GM21447 (cell line): ENCODE results near the gene OR3A1.
"Not testable (repeated sequence)": the region's sequence is repeated elsewhere in the genome, so short reads cannot be mapped to it uniquely, and the experiment has no call there.

Experiments
- ATAC-seq: cut with Tn5 transposase; IDR thresholded peaks from one replicate; pipeline ENCODE4 v1.9.1; 2021; ENCODE audit not compliant: unreplicated experiment

Gene OR3A1, protein sequence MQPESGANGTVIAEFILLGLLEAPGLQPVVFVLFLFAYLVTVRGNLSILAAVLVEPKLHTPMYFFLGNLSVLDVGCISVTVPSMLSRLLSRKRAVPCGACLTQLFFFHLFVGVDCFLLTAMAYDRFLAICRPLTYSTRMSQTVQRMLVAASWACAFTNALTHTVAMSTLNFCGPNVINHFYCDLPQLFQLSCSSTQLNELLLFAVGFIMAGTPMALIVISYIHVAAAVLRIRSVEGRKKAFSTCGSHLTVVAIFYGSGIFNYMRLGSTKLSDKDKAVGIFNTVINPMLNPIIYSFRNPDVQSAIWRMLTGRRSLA

DNA sequence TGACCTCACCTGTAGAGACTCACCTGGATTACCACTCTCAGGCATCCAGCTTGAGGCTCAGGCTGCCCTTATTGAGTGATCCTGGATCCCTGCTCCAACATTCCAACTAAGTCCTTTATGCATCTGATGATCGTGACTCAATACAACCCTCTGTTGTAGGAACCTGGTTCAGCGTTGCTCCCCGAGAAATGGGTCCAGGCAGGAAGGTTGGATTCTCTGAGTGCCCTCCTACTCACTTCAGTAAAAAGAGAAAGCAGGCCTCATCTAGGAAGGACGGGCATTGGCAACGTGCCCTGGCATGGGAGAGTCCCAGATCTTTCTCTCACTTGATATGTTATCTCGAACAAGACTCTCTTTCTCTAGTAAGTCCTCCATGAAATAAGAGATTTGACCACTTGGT is at the start of gene OR3A1:
Gene OR3A1 (minus strand): TSS at position 101 of the 400 bp plus-strand sequence. CDS start 5,778 bp downstream, outside the sequence.
- no peak for ATAC-seq

DNA sequence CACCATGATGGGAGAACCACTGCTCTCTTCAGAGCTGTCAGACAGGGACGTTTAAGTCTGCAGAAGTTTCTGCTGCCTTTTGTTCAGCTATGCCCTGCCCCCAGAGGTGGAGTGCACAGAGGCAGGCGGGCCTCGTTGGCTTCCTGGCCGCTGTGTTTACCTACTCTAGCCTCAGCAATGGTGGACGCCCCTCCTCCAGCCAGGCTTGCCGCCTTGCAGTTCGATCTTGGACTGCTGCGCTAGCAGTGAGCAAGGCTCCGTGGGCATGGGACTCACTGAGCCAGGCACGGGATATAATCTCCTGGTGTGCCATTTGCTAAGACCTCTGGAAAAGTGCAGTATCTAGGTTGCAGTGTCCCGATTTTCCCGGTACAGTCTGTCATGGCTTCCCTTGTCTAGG is 44.6 kb upstream of the OR3A1 start:
- not testable (repeated sequence) for ATAC-seq

DNA sequence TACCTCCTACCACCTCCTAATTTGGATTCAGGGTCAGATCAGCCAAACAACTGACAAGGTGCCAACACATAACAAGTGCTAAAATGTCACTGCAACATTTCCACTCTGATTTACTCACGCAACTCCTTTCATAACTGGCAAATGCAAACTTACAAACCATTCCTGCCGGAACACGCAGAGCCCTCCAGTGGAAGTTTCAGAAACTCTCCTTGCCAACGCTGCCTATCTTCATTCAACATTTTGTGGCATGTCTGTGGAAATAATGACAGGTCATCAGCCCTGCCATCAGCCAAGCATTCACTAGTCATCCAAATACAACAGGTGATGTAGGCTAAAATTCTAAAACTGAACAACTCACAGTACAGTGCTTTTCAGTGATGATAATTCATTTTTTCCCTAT is 37.7 kb upstream of the OR3A1 start:
- no peak for ATAC-seq

DNA sequence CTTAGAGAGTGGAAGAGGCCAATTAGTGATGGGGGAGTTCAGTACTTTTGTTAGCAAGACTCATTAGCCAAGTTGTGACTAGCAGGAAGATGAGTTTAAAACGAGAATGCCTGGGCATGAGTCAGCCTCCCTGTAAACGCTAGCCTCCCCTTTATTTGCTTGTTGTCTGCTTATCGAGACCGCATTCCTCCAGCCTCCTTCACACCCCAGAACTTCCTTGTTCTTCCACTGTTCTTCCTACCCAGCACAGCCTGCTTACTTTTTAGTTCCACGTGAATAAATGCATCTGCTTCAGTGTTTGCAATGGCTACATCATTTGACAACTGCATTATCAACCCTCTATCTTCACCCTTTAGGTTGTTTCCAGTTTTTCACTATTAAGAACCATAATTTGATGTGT is 20.2 kb upstream of the OR3A1 start:
- no peak for ATAC-seq

DNA sequence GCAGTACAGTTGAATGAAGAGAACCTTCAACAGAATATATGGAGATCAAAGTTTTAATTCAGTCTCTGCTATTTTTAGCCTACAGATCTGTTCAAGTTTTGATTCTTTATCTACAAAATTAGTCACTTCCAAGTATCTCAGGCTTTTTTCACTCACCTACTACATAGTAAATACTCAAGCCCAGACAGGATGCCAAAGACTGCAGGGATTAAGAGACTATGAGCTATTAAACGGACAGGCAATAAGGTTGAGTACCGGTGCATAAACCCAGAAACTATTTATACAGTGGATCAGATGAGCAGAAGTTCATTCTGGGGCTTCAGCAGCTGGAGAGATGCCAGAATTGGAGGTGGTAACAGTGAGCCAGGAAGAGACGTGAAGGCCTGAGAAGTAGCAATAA is 18.7 kb upstream of the OR3A1 start:
- ATAC-seq: no peak

DNA sequence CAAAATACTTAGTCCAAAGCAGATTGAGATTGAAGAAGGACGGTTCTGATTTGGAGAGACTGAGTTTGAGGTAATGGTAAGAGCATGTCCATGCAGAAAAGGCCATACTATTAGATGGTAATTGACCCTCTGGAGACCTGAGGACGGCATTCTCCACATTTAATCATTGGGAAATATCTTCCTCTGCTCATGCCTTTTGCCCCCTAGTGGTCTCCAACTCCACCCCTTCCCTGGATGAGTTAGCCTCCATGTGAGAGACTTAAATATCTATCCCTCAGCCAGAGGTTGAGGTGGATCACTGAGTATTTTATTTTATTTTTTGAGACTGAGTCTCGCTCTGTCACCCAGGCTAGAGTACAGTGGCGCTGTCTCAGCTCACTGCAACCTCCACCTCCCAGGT is 10.4 kb upstream of the OR3A1 start:
- ATAC-seq: no peak

DNA sequence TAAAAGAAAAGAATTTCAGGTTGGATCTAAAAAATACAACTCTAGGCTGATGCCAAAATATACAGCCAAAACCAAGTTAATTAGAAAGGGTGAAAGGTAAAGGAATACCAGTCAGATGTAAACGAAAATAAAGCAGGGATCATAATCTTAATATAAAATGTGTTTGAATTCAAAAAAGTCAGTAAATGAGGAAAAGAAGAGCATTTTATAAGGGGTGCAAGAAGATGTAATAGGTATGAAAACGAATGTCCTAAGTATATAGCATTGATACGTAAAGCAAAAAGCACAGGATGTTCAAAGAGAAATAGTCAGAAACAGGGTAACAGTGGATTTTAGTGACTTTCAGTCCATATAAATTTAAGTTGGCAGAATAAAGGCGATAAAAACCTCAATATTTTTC is 2.5 kb downstream of the OR3A1 start:
- ATAC-seq: no peak

DNA sequence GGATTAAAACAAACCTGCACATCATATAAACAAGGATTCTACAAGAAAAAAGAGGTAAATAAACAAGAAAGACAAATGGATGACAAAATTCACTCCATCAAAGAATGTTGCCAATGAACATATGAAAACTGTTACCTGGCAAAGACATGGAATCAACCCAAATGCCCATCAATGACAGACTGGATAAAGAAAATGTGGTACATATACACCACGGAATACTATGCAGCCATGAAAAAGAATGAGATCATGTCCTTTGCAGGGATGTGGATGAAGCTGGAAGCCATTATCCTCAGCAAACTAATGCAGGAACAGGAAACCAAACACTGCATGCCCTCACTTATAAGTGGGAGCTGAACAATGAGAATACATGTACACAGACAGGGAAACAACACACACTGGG is 4.6 kb downstream of the OR3A1 start:
- ATAC-seq: not testable (repeated sequence)

DNA sequence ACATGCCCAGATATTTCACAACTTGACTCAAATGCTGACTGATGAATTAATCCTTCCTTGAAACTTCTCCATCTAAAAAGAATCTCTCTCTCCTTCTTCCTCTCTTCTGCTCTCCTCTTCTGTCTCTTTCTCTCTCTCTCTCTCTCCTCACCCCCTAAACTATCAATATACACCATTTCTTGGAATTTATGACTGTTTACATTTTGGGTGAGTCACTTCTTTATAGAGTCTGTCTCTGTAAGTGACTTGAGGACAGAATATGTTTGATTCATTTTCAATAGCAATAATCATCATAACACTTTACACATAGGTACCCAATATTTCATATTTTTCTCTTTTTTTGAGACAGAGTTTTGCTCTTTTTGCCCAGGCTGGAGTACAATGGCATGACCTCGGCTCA is 15.3 kb downstream of the OR3A1 start:
- no peak for ATAC-seq

DNA sequence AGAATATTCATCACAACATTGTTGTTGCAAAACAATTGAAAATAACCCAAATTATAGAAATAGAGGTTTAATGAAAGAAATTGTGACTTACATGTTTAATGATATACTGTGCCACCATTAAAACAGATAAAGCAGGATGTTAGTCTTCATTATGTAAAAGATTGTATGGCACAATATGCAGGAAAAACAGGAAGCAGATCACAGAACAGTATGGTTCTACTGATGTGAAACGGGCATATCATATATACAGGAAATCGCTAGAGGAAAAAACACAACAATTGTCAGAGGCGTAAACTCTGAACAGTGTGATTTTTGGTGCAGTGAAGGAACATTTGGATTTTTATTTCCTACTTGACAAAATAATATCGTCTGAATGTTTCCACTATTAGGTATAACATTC is 22.0 kb downstream of the OR3A1 start:
- ATAC-seq: no peak

DNA sequence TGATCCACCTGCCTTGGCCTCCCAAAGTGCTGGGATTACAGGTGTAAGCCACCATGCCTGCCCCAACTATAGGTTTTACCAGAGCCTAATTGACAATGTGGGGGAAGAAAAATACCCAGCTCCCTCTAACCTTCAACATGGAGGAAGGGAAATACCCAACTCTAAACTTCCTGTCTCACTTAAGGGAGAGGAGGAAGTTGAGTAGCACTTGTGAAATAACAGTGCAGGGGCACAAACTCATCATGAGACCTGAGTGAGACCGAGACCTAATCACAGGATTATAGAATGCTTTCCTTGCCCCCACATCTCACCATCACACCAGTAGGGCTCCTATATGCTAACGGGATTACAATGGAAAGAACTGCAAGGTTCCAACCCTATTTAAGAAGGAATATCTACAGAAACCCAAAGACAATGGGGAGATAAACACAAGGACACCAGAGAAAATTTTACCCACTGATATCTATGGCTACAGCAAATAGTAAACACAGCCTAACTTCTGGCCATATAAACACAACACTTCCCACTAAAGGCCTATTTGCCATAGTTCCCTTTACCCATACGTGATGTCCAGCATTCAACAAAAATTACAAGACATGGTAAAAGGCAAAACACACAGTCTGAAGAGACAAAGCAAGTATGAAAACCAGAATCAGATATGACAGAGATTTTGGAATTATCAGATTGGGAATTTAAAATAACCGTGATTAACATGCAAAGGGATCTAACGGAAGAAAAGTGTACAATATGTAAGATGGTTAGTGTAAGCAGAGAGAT is 26.9 kb downstream of the OR3A1 start:
- no peak for ATAC-seq

DNA sequence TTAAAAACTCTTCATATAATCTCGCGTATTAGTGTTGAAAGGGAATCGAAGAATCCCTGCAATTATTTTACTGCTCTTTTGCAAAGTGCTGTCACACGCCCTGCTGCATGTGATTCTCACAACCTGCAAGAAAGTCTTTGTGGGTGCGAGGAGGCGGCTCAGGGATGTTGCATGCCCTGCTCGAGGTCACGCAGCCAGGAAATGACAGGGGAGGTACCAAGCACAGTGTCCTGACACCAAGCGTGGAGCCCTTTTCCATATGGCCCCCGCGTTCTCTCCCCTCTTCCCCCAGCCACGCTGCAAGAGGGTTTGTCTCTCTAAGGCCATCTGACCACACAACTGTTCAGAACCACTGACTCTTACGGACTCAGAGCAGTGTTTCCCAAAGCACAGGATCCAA is 37.6 kb downstream of the OR3A1 start:
- no peak for ATAC-seq

DNA sequence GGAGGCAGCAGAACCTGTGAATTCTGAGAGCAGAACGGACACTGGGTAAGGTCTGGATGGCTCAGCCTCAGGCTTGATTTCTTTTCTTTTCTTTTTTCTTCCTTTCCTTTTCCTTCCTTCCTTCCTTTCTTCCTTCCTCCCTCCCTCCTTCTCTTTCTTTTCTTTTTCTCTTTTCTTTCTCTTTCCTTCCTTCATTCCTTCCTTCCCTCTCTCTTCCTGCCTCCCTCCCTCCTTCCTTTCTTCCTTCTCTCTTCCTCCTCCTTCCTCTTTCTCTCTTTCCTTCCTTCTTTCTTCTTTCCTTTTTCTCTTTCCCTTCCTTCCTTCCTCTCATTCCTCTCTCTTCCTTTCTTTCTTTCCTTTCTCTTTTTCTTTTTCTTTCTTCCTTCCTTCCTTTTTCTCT is 38.0 kb downstream of the OR3A1 start:
- ATAC-seq: no peak

DNA sequence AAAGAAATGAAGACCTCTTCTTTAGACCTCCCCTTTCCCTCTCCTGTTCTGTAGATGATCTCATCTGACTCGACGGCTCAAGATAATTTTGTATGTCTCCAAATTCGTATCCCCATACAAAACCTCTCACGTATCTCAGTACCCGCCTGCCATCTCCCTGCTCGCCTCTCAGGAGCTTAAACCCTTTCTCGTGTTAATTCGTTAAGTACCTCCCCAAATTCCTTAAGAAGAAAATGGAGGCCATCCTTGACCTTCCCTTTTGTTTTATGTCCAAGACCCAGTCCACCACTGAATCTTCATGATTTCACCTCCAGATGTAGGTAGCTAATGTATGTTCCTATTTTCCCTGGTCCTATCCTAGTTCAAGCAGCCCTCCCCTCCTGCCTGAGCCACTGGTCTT is 41.6 kb downstream of the OR3A1 start:
- ATAC-seq: no peak

DNA sequence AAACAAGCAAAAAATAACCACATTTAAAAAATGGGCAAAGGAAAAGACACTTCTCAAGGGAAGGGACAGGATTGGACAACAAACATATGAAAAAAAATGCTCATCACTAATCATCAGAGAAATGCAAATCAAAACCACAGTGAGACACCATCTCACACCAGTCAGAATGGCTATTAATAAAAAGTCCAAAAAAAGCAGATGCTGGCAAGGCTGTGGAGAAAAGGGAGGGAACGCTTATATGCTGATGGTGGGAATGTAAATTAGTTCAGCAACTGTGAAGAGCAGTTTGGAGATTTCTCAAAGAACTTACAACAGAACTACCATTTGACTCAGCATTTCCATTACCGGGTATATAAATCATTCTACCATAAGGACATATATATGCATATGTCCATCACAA is 49.1 kb downstream of the OR3A1 start:
- not testable (repeated sequence) for ATAC-seq

DNA sequence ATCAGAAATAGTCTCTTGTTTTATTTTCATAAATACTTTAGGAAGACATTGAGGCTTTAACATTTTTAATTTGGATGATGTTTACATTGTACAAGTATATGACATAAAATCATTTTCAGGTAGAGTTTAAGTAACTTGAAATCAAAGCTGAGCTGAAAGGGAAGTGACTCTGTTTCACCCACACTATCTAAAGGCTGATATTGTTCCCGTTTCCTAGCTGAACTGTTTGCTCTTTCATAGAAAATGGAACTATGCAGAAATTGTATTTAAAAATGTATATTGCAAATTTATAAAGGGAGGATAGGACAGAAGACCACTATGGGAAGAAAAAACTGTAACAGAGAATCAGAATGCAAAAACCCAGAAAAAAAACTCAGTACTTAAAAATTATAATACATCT is 53.3 kb downstream of the OR3A1 start:
- ATAC-seq: not testable (repeated sequence)

DNA sequence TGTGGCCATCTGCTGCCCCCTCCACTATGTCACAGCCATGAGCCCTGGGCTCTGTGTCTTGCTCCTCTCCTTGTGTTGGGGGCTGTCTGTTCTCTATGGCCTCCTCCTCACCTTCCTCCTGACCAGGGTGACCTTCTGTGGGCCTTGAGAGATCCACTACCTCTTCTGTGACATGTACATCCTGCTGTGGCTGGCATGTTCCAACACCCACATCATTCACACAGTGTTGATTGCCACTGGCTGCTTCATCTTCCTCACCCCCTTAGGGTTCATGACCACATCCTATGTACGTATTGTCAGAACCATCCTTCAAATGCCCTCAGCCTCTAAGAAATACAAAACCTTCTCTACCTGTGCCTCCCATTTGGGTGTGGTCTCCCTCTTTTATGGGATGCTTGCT is 57.1 kb downstream of the OR3A1 start:
- not testable (repeated sequence) for ATAC-seq
